Cortex of kidney (tissue), 1 donor: ENCODE data around the gene TRPM4.
"Not testable (repeated sequence)": the region's sequence is repeated elsewhere in the genome, so short reads cannot be mapped to it uniquely, and the experiment has no call there.

ENCODE experiments used
- DNase-seq: peaks from one replicate; lab custom pipeline; 2025; lab: John Stamatoyannopoulos, UW

Gene TRPM4

DNA sequence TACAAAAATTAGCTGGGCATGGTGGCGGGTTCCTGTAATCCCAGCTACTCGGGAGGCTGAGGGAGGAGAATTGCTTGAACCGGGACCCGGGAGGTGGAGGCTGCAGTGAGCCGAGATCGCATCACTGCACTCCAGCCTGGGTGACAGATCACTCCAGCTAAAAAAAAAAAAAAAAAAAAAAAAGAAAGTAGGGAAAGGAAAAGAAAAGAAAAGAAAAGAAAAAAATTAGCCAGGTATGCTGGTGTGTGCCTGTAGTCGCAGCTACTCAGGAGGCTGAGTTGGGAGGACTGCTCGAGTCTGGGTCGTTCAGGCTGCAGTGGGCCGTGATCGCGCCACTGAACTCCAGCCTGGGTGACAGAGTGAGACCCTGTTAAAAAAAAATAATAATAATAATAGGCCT is 30.4 kb upstream of the TRPM4 start:
- DNase-seq: not testable (repeated sequence)

DNA sequence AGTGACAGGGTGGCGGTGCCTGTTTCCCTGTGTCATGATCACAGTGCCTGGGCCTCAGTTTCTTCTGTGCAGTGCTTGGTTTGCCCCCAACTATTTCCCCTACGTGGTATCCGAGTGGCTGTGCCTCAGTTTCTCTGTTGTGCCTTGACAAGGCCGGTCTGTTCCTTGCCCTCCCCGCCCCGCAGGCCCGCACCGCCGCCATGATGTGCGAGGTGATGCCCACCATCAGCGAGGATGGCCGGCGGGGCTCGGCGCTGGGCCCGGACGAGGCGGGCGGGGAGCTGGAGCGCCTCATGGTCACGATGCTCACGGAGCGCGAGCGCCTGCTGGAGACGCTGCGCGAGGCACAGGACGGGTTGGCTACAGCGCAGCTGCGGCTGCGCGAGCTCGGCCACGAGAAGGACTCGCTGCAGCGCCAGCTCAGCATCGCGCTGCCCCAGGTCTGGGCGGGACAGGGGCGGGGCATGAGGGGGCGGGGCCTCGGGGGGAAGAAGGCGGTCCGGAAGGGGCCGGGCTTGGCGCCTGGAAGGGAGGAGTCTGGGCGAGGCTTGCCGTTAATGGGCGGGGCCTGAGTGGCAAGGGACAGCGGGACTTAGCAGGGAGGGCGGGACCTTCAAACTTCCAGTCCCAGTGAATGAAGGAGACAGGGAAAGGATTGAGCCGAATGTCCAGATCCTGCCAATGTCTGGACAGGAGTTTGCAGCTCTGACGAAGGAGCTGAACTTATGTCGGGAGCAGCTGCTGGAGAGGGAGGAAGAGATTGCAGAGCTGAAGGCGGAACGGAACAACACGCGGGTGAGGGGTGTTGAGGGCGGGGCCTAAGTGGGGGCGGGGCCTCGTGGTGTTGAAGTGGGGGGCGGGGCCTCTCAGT is 29.7 kb upstream of the TRPM4 start:
- no peak for DNase-seq

DNA sequence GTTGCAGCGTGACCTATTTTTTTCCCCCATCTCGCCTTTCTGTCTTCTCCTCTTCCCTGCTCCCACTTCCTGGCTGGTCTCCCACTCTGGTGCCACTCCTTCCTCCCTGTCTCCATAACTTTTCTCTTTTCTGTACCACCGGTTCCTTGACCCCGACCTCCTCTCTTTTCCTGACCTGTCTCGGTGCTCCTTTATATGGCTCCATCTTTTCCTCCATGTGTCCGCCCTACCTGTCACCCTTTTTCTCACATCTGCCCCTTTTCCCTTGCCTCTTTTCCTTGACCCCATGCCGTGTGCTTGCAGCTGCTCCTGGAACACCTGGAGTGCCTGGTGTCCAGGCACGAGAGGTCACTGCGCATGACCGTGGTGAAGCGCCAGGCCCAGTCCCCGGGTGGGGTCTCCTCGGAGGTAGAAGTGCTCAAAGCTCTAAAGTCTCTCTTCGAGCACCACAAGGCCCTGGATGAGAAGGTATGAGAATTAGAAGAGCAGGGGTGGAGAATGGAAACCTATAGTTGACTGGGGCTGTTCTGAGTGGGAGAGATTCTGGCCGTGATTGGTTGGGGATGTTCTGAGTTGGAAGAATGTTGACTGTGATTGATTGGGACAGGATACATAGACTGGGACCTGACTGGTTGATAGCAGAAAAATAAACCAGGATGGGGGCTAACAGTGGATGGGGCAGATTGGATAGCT is 28.9 kb upstream of the TRPM4 start:
- no peak for DNase-seq

DNA sequence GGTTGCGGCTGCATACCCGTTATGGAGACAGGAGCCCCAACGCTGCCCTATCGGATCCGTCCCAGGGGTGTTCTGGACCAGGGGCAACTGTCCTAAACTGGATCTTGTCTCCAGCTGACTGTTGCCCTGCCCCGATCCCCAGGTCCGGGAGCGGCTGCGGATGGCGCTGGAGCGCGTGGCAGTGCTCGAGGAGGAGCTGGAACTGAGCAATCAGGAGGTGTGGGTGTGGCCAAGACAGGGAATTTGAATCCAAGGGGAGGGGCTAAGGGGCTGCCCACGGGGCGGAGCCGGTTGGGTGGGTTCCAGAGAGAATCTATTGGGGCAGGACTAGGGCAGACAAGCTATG is 28.4 kb upstream of the TRPM4 start:
- no peak for DNase-seq

DNA sequence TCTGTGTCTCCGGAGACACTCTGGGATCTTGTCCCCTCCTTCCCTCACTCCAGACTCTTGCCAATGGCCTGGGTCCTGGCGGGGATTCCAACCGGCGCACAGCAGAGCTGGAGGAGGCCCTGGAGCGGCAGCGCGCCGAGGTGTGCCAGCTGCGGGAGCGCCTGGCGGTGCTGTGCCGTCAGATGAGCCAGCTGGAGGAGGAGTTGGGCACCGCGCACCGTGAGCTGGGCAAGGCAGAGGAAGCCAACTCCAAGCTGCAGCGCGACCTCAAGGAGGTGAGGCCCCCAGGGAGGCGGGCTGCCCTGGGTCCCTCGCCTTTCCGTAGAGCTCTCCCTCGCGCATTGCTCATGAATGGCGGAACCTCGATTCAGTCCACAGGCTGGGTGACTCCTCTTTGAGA is 27.3 kb upstream of the TRPM4 start:
- DNase-seq: no peak

DNA sequence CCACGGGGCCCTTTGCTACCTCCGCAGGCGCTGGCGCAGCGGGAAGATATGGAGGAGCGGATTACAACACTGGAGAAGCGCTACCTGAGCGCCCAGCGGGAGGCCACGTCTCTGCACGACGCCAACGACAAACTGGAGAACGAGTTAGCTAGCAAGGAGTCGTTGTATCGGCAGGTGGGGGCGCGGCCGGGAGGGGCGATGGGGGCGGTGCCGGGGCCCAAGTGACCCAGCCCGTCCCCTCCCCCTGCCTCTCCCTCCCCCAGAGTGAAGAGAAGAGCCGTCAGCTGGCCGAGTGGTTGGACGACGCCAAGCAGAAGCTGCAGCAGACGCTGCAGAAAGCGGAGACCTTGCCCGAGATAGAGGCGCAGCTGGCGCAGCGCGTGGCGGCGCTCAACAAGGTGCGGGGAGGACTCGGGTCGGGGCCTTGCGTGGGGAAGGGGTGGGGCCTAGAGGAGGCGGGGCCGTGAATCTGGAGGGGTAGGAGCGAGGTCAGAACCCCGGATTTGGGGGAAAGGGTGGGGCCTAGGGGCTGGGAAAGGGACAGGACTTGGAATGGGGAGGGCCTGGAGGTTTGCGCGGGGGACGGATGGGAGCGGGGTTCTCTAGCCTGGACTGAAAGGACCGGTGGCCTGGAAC is 24.5 kb upstream of the TRPM4 start:
- no peak for DNase-seq

- no peak for DNase-seq
These were observed 23.8 kb upstream of the TRPM4 start for GRCh38 chr19:49133621-49134454.

DNA sequence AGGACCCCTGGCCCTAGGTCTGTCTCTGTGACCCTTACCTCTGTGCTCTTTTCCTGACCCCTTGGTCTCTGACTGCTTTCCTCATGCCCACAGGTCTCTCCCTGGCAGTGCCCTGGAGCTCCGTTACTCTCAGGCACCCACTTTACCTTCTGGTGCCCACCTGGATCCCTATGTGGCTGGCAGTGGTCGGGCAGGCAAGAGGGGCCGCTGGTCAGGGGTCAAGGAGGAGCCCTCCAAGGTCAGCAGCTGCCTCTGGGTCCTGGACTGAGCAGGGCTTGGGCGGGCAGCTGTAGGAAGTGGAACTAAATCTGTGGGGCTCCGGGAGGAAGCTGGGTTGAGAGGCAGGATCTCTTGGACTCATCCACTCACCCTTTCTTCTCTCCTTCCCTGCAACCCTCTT is 21.9 kb upstream of the TRPM4 start:
- no peak for DNase-seq

DNA sequence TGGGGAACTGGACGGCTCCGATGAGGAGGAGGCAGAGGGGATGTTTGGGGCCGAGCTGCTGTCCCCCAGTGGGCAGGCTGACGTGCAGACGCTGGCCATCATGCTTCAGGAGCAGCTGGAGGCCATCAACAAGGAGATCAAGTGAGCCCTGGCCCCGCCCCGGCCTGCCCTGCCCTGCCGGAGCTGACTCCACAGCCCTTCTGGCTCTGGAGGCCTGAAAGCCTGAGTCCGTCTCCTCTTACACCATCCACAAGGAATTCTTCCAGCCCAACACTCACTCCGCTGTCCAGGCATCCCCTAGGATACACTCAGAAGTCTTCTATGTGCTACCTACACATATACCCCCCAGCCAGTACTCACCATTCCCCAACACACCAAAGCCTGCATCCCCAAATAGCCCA is 20.8 kb upstream of the TRPM4 start:
- DNase-seq: no peak

- DNase-seq: no peak
These were observed 16.6 kb upstream of the TRPM4 start for GRCh38 chr19:49140951-49141350.

DNA sequence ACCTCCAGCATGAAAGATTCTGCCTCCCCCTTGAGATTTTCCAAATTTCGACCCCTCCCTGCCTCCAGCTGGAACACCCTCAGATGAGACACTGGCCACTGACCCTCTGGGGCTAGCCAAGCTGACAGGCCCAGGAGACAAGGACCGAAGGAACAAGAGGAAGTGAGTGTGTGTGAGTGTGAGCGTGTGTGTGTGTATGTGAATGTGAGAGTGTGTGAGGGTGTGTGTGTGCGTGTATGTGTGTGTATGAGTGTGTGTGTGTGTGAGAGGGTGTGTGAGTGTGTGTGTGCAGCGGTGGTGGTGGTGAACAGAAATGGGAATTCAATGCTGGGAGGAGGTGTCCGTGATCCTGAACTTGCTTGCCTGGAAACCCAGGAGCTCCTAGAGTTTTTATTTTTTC is 16.2 kb upstream of the TRPM4 start:
- no peak for DNase-seq

DNA sequence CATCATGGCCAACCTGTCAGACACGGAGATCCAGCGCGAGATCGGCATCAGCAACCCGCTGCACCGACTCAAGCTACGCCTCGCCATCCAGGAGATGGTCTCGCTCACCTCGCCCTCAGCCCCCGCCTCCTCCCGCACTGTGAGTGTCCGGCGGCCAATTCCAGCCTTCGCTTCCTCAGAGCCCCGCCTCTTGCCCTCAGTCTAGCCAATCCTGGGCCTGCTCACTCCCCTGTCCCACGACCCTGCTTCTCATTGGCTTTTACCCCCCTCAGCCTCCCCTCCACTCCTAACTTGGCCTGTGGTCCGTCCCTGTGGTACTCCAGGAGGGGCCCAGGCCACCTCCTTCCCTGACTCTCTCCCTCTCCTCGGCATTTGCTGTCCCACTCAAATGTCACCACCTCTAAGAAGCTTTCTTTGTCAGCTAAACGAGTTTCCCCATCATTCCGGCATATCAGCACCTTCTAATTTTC is 14.7 kb upstream of the TRPM4 start:
- DNase-seq: no peak

DNA sequence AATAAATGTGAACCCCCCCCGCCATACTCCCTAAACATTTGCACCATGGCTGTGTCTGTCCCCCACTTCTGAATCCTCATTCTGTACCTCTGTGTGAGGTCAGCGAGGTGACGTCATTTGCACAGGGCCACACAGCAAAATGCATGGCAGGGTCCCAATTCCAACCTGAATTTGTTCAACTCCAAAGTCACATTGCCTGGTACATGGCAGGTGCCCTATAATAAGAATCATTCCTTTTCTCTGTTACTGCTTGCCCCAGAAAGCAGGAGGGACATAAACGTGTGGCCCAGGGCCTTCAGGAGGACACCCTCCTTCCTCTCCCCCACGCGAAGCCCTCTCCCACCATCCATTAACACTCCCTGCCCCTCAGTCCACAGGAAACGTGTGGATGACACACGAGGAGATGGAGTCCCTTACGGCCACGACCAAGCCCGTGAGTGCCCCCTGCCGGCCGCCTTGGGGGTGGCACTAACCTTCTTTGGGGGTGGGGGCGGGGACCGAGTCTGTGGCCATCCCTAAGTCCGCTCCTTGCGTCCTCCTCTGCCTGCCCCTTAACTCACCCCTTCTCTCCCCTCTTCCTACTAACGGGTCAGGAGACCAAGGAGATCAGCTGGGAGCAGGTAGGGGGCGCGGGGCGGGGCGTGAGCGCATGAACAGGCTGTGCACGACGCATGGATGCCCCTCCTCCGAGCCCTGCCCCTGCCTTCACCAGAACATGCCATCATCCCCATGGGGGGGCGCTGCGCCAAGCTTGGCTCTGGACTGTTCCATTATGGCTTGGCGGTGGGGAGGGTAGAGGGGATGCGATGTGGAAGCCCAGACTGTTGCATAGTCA is 11.8 kb upstream of the TRPM4 start:
- no peak for DNase-seq

DNA sequence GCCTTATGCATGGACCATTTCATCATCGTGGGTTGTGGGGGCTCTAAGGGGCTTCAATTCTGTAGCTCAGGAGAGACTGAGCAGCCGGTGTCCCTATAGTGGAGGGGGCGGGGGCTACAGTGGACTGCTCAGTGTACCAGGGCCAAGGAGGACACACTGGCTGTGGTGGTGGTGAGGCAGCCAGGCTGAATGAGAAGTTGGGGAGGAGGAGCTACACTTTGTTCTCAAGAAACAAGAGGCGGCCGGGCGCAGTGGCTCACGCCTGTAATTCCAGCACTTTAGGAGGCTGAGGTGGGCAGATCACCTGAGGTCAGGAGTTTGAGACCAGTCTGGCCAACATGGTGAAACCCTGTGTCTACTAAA is 11.2 kb upstream of the TRPM4 start:
- DNase-seq: not testable (repeated sequence)

DNA sequence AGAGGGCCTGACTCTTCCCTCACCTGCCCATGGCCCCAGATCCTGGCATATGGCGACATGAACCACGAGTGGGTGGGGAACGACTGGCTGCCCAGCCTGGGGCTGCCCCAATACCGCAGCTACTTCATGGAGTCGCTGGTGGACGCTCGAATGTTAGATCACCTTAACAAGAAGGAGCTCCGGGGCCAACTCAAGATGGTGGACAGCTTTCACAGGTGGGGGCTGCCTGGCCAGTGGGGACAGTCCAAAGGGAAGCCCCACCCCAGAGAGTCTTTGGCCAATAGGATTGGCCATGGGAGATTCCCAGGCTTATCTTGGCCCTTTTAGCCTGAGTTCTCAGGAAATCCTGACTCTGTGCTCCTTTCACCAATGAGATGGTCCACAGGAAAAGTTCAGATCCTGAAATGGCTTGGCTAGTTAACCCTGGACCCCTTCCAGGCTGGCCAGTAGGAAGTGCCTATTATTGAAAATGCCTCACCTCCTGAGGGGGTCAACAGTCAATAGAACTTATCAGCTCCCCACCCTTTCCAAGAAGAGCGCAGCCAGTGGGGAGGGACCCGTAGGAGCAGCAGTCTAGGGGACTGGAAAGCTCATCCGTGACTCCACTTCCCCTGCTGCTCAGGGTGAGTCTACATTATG is 9.4 kb upstream of the TRPM4 start:
- DNase-seq: no peak

- no peak for DNase-seq
These were observed 8.6 kb upstream of the TRPM4 start for GRCh38 chr19:49148784-49149651.

GRCh38 chr19:49149652-49150105 is 7.9 kb upstream of the TRPM4 start:
- no peak for DNase-seq

- no peak for DNase-seq
These were observed 7.3 kb upstream of the TRPM4 start for GRCh38 chr19:49150106-49150943.

DNA sequence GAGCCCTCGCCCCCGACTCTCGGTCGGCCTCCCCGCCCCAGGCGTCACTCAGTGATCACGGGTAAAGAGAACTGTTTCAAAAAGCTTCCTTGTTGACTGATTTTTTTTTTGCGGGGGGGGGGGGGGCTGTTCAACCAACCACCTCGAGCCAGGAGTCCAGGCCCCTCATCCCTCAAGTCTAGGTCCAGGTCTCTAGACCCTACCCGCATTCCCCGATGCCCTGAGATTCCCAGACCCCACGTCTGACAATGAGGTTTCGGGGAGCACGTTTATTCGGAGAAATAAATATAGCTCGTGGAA is 6.7 kb upstream of the TRPM4 start:
- no peak for DNase-seq
